Activated naive CD8-positive, alpha-beta T cell treated with anti-CD3 and anti-CD28 coated beads, Interleukin-2, amount 10 ng/mL, durations not matched to agents 7 days and 5 days (primary cell): Measurements from ENCODE around the gene PAPOLA. TPM values are rescaled to one million over a fixed set of nuclear protein-coding genes. Genes with fewer than 3 reads are reported as not detected.

Source experiments
- ATAC-seq: fragments of 150-1000 bp; cut with Tn5 transposase; one replicate; pipeline ENCODE4 v1.10.0; 2021; ENCODE audit warnings: low read depth, moderate library complexity
- POLR2A ChIA-PET: fragments of 350-600 bp; sonication (Branson Sonifier 250); formaldehyde crosslinking; loops from one replicate; lab custom pipeline; 2021; ENCODE audit warnings: antibody characterized with exemption; lab: Charles Lee
- DNase-seq: peaks from one replicate; pipeline ENCODE4 v3.0.0; 2021
- H3K27ac Mint-ChIP-seq: one replicate; pipeline ENCODE4 v1.8.0; 2022; ENCODE audit warnings: mild to moderate bottlenecking, mixed read lengths
- H3K27me3 Mint-ChIP-seq: one replicate; pipeline ENCODE4 v1.8.0; 2022; ENCODE audit warnings: mild to moderate bottlenecking, moderate library complexity, mixed read lengths
- H3K36me3 Mint-ChIP-seq: one replicate; pipeline ENCODE4 v1.8.0; 2021; ENCODE audit warnings: mild to moderate bottlenecking, mixed read lengths
- H3K4me1 Mint-ChIP-seq: one replicate; pipeline ENCODE4 v1.8.0; 2021; ENCODE audit warnings: mixed read lengths
- H3K4me3 Mint-ChIP-seq: one replicate; pipeline ENCODE4 v1.8.0; 2022; ENCODE audit warnings: mild to moderate bottlenecking, moderate library complexity, mixed read lengths
- H3K9me3 Mint-ChIP-seq: one replicate; pipeline ENCODE4 v1.8.0; 2021; ENCODE audit warnings: mixed read lengths
- total RNA-seq, 2 experiments: library from RNA; stranded (reverse); gene quantifications; one replicate each; pipeline ENCODE4 v1.2.3, GENCODE V29; 2021

Gene PAPOLA
- total RNA-seq, 2 experiments from 2014 or later = 168 to 175 TPM

GRCh38 chr14:96511146-96511545 is 9.0 kb downstream of the PAPOLA start:
- H3K9me3 Mint-ChIP-seq = no peaks in the 10 kb centered on the region
- ATAC-seq (no peak), DNase-seq (no peak)
- no peak overlapping the region for H3K27ac Mint-ChIP-seq
- no peak overlapping the region for H3K4me3 Mint-ChIP-seq
- H3K27me3 Mint-ChIP-seq = no peaks in the 10 kb centered on the region
- H3K4me1 Mint-ChIP-seq = peaks cover 37% of the 10 kb centered on the region
- no peaks in the 10 kb centered on the region for H3K36me3 Mint-ChIP-seq
- POLR2A ChIA-PET = no interaction called here

- Mint-ChIP-seq H3K9me3 (no peaks in the 10 kb centered on the region), H3K27me3 (no peaks in the 10 kb centered on the region), H3K27ac (no peak overlapping the region), H3K4me3 (no peak overlapping the region), H3K4me1 (peaks cover 39% of the 10 kb centered on the region), H3K36me3 (no peaks in the 10 kb centered on the region)
- DNase-seq (no peak), ATAC-seq (no peak)
- POLR2A ChIA-PET = no interaction called here
Measured at GRCh38 chr14:96511667-96512066, 9.5 kb downstream of the PAPOLA start.

- POLR2A ChIA-PET = no interaction called here
- Mint-ChIP-seq H3K4me1 (peaks cover 43% of the 10 kb centered on the region), H3K36me3 (no peaks in the 10 kb centered on the region), H3K4me3 (no peak overlapping the region), H3K27ac (no peak overlapping the region), H3K9me3 (no peaks in the 10 kb centered on the region), H3K27me3 (no peaks in the 10 kb centered on the region)
- ATAC-seq (no peak), DNase-seq (no peak)
Measured at GRCh38 chr14:96512122-96512521, 9.9 kb downstream of the PAPOLA start.

- Mint-ChIP-seq H3K27me3 (no peaks in the 10 kb centered on the region), H3K36me3 (no peaks in the 10 kb centered on the region), H3K4me1 (peaks cover 48% of the 10 kb centered on the region), H3K9me3 (no peaks in the 10 kb centered on the region), H3K27ac (no peak overlapping the region), H3K4me3 (no peak overlapping the region)
- POLR2A ChIA-PET = interaction anchor here (0.7 kb wide), 1 partner anchor 284 kb away, joined by 3 read pairs; no protein-coding TSS in a partner anchor
- ATAC-seq = no peak
- no peak for DNase-seq
Measured at GRCh38 chr14:96512602-96513397, 10.6 kb downstream of the PAPOLA start.

GRCh38 chr14:96514694-96515093 is 12.5 kb downstream of the PAPOLA start:
- POLR2A ChIA-PET = interaction anchor here (0.7 kb wide), 1 partner anchor 24 kb away, joined by 5 read pairs; no protein-coding TSS in a partner anchor
- peaks cover 37% of the 10 kb centered on the region for H3K4me1 Mint-ChIP-seq

GRCh38 chr14:96515731-96516130 is 13.5 kb downstream of the PAPOLA start:
- Mint-ChIP-seq H3K27me3 (no peaks in the 10 kb centered on the region), H3K36me3 (peaks cover 4% of the 10 kb centered on the region), H3K9me3 (no peaks in the 10 kb centered on the region), H3K4me1 (peaks cover 35% of the 10 kb centered on the region), H3K27ac (no peak overlapping the region), H3K4me3 (no peak overlapping the region)
- no peak for DNase-seq
- POLR2A ChIA-PET = no interaction called here
- no peak for ATAC-seq

More at GRCh38 chr14:96514694-96515093, 12.5 kb downstream of the PAPOLA start:
- Mint-ChIP-seq H3K9me3 (no peaks in the 10 kb centered on the region), H3K27me3 (no peaks in the 10 kb centered on the region), H3K27ac (no peak overlapping the region), H3K4me3 (no peak overlapping the region), H3K36me3 (peaks cover under 1% of the 10 kb centered on the region)
- ATAC-seq (no peak), DNase-seq (no peak)

GRCh38 chr14:96516351-96516750 is 14.2 kb downstream of the PAPOLA start:
- no peak overlapping the region for H3K4me3 Mint-ChIP-seq
- ATAC-seq = no peak
- peaks cover 34% of the 10 kb centered on the region for H3K4me1 Mint-ChIP-seq
- H3K9me3 Mint-ChIP-seq = no peaks in the 10 kb centered on the region
- H3K27ac Mint-ChIP-seq = no peak overlapping the region
- no peaks in the 10 kb centered on the region for H3K27me3 Mint-ChIP-seq
- H3K36me3 Mint-ChIP-seq = peaks cover 4% of the 10 kb centered on the region
- POLR2A ChIA-PET = no interaction called here
- DNase-seq = no peak

GRCh38 chr14:96519970-96520369 is 17.8 kb downstream of the PAPOLA start:
- POLR2A ChIA-PET = no interaction called here
- ATAC-seq (no peak), DNase-seq (no peak)
- no peaks in the 10 kb centered on the region for H3K27me3 Mint-ChIP-seq
- peaks cover 6% of the 10 kb centered on the region for H3K36me3 Mint-ChIP-seq
- no peaks in the 10 kb centered on the region for H3K9me3 Mint-ChIP-seq
- no peak overlapping the region for H3K4me3 Mint-ChIP-seq
- H3K27ac Mint-ChIP-seq = no peak overlapping the region
- H3K4me1 Mint-ChIP-seq = peaks cover 22% of the 10 kb centered on the region

- Mint-ChIP-seq H3K4me3 (no peak overlapping the region), H3K4me1 (no peaks in the 10 kb centered on the region), H3K27ac (no peak overlapping the region), H3K9me3 (no peaks in the 10 kb centered on the region), H3K36me3 (peaks cover 9% of the 10 kb centered on the region), H3K27me3 (no peaks in the 10 kb centered on the region)
- DNase-seq (no peak), ATAC-seq (no peak)
- POLR2A ChIA-PET = no interaction called here
Measured at GRCh38 chr14:96525452-96525851, 23.3 kb downstream of the PAPOLA start.

GRCh38 chr14:96532632-96533031 is 30.4 kb downstream of the PAPOLA start:
- no peak for DNase-seq
- H3K27me3 Mint-ChIP-seq = no peaks in the 10 kb centered on the region
- H3K9me3 Mint-ChIP-seq = no peaks in the 10 kb centered on the region
- peaks cover 22% of the 10 kb centered on the region for H3K36me3 Mint-ChIP-seq
- POLR2A ChIA-PET = no interaction called here
- ATAC-seq = no peak
- H3K27ac Mint-ChIP-seq = peak overlapping the region; percentile 51
- H3K4me1 Mint-ChIP-seq = peaks cover 2% of the 10 kb centered on the region
- no peak overlapping the region for H3K4me3 Mint-ChIP-seq

GRCh38 chr14:96536807-96537206 is 34.6 kb downstream of the PAPOLA start:
- no peaks in the 10 kb centered on the region for H3K27me3 Mint-ChIP-seq
- H3K4me3 Mint-ChIP-seq = no peak overlapping the region
- no peaks in the 10 kb centered on the region for H3K9me3 Mint-ChIP-seq
- no peak overlapping the region for H3K27ac Mint-ChIP-seq
- H3K36me3 Mint-ChIP-seq = peaks cover 19% of the 10 kb centered on the region
- ATAC-seq (no peak), DNase-seq (no peak)
- POLR2A ChIA-PET = interaction anchor here (1.0 kb wide), 1 partner anchor 32 kb away, joined by 3 read pairs; no protein-coding TSS in a partner anchor
- peaks cover 7% of the 10 kb centered on the region for H3K4me1 Mint-ChIP-seq

GRCh38 chr14:96538097-96538989 is 36.2 kb downstream of the PAPOLA start:
- H3K36me3 Mint-ChIP-seq = peaks cover 14% of the 10 kb centered on the region
- H3K9me3 Mint-ChIP-seq = no peaks in the 10 kb centered on the region
- POLR2A ChIA-PET = interaction anchor here (0.6 to 1.0 kb wide), 2 partner anchors 24 to 33 kb away, joined by 3 to 5 read pairs; no protein-coding TSS in a partner anchor

GRCh38 chr14:96538990-96539317 is 36.8 kb downstream of the PAPOLA start:
- POLR2A ChIA-PET = no interaction called here
- ATAC-seq = no peak
- Mint-ChIP-seq H3K9me3 (no peaks in the 10 kb centered on the region), H3K27me3 (no peaks in the 10 kb centered on the region), H3K36me3 (peaks cover 14% of the 10 kb centered on the region), H3K27ac (no peak overlapping the region), H3K4me1 (peaks cover 5% of the 10 kb centered on the region), H3K4me3 (no peak overlapping the region)
- DNase-seq = no peak

More at GRCh38 chr14:96538097-96538989, 36.2 kb downstream of the PAPOLA start:
- DNase-seq (no peak), ATAC-seq (peak; percentile 56)
- H3K27ac Mint-ChIP-seq = peak overlapping the region; percentile 11
- H3K4me1 Mint-ChIP-seq = peaks cover 5% of the 10 kb centered on the region
- H3K27me3 Mint-ChIP-seq = no peaks in the 10 kb centered on the region
- H3K4me3 Mint-ChIP-seq = peak overlapping the region; percentile 24
